SU-DHL-6 (cell line): Measurements from ENCODE around the gene BAZ2A.

ENCODE experiments used
- EZH2phosphoT487 ChIP-seq: fragments of 200-600 bp; sonication (generic), shearing (Covaris generic); conservative IDR thresholded peaks from 2 replicates; pipeline ENCODE4 v1.6.1; 2018; ENCODE audit warnings: mild to moderate bottlenecking, antibody characterized with exemption, low read length, moderate library complexity, mixed read lengths
- TF ChIP-seq, protein P1 (sequence below): fragments of 200-600 bp; sonication (generic); IDR thresholded peaks from one replicate; pipeline ENCODE4 v1.5.1; 2017; ENCODE audit warnings: antibody characterized with exemption, mild to moderate bottlenecking, low read length, moderate library complexity; ENCODE audit not compliant: insufficient read depth, poor library complexity, severe bottlenecking

DNA sequence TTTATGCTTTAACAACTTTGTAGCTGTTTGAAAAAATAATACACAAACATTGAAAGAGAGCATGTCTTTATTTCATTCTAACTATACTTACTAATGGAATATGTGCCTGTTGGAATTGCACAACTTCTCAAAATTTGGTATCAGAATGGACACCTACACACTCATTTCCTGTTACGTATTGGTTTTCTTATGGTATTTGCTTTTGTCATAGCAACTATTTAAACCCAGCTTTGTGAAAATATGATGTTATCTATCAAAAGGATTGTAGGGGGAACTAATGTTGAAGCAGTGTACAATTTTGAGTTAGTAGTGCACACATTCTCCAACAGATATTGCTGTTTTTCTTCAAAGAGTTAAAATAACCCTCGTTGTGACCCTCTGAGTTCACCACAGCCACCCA, 55.9 kb downstream of the BAZ2A start:
- TF ChIP-seq, protein P1, sequence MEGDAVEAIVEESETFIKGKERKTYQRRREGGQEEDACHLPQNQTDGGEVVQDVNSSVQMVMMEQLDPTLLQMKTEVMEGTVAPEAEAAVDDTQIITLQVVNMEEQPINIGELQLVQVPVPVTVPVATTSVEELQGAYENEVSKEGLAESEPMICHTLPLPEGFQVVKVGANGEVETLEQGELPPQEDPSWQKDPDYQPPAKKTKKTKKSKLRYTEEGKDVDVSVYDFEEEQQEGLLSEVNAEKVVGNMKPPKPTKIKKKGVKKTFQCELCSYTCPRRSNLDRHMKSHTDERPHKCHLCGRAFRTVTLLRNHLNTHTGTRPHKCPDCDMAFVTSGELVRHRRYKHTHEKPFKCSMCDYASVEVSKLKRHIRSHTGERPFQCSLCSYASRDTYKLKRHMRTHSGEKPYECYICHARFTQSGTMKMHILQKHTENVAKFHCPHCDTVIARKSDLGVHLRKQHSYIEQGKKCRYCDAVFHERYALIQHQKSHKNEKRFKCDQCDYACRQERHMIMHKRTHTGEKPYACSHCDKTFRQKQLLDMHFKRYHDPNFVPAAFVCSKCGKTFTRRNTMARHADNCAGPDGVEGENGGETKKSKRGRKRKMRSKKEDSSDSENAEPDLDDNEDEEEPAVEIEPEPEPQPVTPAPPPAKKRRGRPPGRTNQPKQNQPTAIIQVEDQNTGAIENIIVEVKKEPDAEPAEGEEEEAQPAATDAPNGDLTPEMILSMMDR: no peak
- no peak for TF ChIP-seq EZH2phosphoT487
